HEK293T (cell line): ENCODE results near the gene ECE2.

ENCODE experiments used
- FOXM1 ChIP-seq: fragments of 450-650 bp; IDR thresholded peaks from 2 replicates; pipeline ENCODE4 v1.6.1; 2017; ENCODE audit warnings: mild to moderate bottlenecking, borderline replicate concordance
- HDGF ChIP-seq: fragments of 450-650 bp; IDR thresholded peaks from 2 replicates; pipeline ENCODE4 v1.6.1; 2017; ENCODE audit warnings: antibody characterized with exemption, borderline replicate concordance

DNA sequence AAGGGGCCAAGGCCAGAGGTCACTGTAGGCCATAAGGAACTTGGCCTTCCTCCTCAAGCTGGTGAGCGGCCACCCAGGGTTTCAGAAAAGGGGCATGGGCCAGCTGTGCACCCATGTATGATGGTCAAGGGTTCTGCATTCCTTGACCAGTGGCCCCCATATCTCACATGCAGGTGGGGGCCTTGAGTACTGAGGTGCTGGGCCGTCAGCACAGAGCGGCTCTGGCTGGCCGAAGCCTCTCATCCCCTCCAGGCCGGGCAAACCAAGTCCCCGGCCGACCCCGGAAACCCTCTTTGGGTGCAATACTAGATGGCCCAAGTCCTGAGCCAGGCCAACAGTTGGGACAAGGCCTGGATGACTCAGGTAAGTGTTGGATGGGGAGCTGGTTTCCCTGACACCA lies 36.6 kb upstream of the ECE2 start:
- TF ChIP-seq FOXM1 (no peak), HDGF (no peak)
